HCT116 (cell line): ENCODE results near the gene SETD3.

ENCODE experiments used
- CEBPB ChIP-seq: IDR thresholded peaks from 2 replicates; pipeline ENCODE4 v1.6.1; 2012; ENCODE audit warnings: low read depth
- EGR1 ChIP-seq: IDR thresholded peaks from 2 replicates; pipeline ENCODE4 v1.6.1; 2012; ENCODE audit warnings: low read depth
- EZH2 ChIP-seq: fragments of 200-600 bp; sonication (generic); IDR thresholded peaks from 2 replicates; pipeline ENCODE4 v1.6.1; 2017; ENCODE audit warnings: antibody characterized with exemption, mixed run types
- EZH2phosphoT487 ChIP-seq: fragments of 200-600 bp; IDR thresholded peaks from 2 replicates; pipeline ENCODE4 v1.6.1; 2018; ENCODE audit warnings: antibody characterized with exemption, borderline replicate concordance
- POLR2A ChIP-seq: IDR thresholded peaks from 2 replicates; pipeline ENCODE4 v1.7.0; 2011; ENCODE audit warnings: borderline replicate concordance; ENCODE audit not compliant: insufficient read depth, insufficient read length; ENCODE audit errors: extremely low read depth
- POLR2AphosphoS5 ChIP-seq: IDR thresholded peaks from 2 replicates; pipeline ENCODE4 v1.6.1; 2011; ENCODE audit warnings: mild to moderate bottlenecking, low read depth, low read length, moderate library complexity
- SIN3A ChIP-seq: IDR thresholded peaks from 2 replicates; pipeline ENCODE4 v1.6.1; 2012; ENCODE audit warnings: low read depth
- SP1 ChIP-seq: IDR thresholded peaks from 2 replicates; pipeline ENCODE4 v1.6.1; 2012; ENCODE audit warnings: low read depth
- YY1 ChIP-seq: IDR thresholded peaks from 2 replicates; pipeline ENCODE4 v1.6.1; 2011; ENCODE audit warnings: low read length, low read depth, moderate library complexity, mild to moderate bottlenecking; ENCODE audit not compliant: insufficient replicate concordance; ENCODE audit errors: extremely low read depth
- TF ChIP-seq, protein P1 (sequence below), 3 experiments: fragments of 200-600 bp in 1 of 3; sonication (generic) in 1 of 3; IDR thresholded peaks in 2 of 3; conservative IDR thresholded peaks in 1 of 3; 2 replicates each; pipeline ENCODE4 v1.5.1; 2012 to 2017; ENCODE audit warnings: low read depth in 2 of 3, low read length in 2 of 3, antibody characterized with exemption in 1 of 3, borderline replicate concordance in 1 of 3, control low read depth in 1 of 3, mild to moderate bottlenecking in 1 of 3, mixed read lengths in 1 of 3, mixed run types in 1 of 3, moderate library complexity in 1 of 3; ENCODE audit not compliant: insufficient read depth in 1 of 3
- TF ChIP-seq, protein P2 (sequence below): IDR thresholded peaks from 2 replicates; pipeline ENCODE4 v1.6.1; 2012
- TF ChIP-seq, protein P3 (sequence below): IDR thresholded peaks from 2 replicates; pipeline ENCODE4 v1.6.1; 2012; ENCODE audit warnings: low read depth

DNA sequence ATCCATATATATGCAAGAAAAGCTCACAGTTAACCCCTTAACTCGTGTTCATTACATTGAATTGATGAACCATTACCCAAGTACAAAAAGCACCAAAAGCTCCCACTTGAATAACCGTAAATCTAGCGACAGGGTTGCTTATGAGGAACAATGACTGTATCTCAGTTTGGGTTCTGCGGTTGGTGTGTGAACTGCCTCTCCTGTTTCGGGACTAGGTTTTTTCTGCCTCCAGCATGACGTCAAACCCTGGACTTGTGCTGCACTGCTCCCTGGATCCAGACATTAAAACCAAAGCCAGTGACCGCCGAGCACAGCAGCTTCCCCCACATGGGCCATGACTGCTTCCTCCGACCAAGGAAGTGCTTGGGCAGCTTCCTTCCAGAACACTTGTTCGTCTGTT, 77.7 kb downstream of the SETD3 start:
- TF ChIP-seq, protein P1, sequence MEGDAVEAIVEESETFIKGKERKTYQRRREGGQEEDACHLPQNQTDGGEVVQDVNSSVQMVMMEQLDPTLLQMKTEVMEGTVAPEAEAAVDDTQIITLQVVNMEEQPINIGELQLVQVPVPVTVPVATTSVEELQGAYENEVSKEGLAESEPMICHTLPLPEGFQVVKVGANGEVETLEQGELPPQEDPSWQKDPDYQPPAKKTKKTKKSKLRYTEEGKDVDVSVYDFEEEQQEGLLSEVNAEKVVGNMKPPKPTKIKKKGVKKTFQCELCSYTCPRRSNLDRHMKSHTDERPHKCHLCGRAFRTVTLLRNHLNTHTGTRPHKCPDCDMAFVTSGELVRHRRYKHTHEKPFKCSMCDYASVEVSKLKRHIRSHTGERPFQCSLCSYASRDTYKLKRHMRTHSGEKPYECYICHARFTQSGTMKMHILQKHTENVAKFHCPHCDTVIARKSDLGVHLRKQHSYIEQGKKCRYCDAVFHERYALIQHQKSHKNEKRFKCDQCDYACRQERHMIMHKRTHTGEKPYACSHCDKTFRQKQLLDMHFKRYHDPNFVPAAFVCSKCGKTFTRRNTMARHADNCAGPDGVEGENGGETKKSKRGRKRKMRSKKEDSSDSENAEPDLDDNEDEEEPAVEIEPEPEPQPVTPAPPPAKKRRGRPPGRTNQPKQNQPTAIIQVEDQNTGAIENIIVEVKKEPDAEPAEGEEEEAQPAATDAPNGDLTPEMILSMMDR (IDR thresholded peaks at IDR 0.05 in 2 of 3, conservative IDR thresholded peaks at IDR 0.05 in 1 of 3; ENCODE audit: borderline replicate concordance in 1 of 3, insufficient read depth in 1 of 3, low read depth in 2 of 3, low read length in 2 of 3), result no peak
- TF ChIP-seq, protein P2, sequence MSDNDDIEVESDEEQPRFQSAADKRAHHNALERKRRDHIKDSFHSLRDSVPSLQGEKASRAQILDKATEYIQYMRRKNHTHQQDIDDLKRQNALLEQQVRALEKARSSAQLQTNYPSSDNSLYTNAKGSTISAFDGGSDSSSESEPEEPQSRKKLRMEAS, result no peak
- TF ChIP-seq POLR2A (no peak), EZH2 (no peak), POLR2AphosphoS5 (no peak), EZH2phosphoT487 (no peak), CEBPB (no peak), SP1 (no peak), YY1 (no peak), SIN3A (no peak), EGR1 (no peak)
- TF ChIP-seq, protein P3, sequence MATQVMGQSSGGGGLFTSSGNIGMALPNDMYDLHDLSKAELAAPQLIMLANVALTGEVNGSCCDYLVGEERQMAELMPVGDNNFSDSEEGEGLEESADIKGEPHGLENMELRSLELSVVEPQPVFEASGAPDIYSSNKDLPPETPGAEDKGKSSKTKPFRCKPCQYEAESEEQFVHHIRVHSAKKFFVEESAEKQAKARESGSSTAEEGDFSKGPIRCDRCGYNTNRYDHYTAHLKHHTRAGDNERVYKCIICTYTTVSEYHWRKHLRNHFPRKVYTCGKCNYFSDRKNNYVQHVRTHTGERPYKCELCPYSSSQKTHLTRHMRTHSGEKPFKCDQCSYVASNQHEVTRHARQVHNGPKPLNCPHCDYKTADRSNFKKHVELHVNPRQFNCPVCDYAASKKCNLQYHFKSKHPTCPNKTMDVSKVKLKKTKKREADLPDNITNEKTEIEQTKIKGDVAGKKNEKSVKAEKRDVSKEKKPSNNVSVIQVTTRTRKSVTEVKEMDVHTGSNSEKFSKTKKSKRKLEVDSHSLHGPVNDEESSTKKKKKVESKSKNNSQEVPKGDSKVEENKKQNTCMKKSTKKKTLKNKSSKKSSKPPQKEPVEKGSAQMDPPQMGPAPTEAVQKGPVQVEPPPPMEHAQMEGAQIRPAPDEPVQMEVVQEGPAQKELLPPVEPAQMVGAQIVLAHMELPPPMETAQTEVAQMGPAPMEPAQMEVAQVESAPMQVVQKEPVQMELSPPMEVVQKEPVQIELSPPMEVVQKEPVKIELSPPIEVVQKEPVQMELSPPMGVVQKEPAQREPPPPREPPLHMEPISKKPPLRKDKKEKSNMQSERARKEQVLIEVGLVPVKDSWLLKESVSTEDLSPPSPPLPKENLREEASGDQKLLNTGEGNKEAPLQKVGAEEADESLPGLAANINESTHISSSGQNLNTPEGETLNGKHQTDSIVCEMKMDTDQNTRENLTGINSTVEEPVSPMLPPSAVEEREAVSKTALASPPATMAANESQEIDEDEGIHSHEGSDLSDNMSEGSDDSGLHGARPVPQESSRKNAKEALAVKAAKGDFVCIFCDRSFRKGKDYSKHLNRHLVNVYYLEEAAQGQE, result no peak
